DLD1 (cell line): ENCODE data around the gene THOC2.
"Not testable (repeated sequence)": the region's sequence is repeated elsewhere in the genome, so short reads cannot be mapped to it uniquely, and the experiment has no call there.

Source experiments
- in situ Hi-C: cut with HindIII; loops from 2 replicates; pipeline ENCODE4 v1.10.0; 2017; ENCODE audit warnings: low sequenced_read_pairs

THOC2 gene, protein sequence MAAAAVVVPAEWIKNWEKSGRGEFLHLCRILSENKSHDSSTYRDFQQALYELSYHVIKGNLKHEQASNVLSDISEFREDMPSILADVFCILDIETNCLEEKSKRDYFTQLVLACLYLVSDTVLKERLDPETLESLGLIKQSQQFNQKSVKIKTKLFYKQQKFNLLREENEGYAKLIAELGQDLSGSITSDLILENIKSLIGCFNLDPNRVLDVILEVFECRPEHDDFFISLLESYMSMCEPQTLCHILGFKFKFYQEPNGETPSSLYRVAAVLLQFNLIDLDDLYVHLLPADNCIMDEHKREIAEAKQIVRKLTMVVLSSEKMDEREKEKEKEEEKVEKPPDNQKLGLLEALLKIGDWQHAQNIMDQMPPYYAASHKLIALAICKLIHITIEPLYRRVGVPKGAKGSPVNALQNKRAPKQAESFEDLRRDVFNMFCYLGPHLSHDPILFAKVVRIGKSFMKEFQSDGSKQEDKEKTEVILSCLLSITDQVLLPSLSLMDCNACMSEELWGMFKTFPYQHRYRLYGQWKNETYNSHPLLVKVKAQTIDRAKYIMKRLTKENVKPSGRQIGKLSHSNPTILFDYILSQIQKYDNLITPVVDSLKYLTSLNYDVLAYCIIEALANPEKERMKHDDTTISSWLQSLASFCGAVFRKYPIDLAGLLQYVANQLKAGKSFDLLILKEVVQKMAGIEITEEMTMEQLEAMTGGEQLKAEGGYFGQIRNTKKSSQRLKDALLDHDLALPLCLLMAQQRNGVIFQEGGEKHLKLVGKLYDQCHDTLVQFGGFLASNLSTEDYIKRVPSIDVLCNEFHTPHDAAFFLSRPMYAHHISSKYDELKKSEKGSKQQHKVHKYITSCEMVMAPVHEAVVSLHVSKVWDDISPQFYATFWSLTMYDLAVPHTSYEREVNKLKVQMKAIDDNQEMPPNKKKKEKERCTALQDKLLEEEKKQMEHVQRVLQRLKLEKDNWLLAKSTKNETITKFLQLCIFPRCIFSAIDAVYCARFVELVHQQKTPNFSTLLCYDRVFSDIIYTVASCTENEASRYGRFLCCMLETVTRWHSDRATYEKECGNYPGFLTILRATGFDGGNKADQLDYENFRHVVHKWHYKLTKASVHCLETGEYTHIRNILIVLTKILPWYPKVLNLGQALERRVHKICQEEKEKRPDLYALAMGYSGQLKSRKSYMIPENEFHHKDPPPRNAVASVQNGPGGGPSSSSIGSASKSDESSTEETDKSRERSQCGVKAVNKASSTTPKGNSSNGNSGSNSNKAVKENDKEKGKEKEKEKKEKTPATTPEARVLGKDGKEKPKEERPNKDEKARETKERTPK (N-terminal part only)

DNA sequence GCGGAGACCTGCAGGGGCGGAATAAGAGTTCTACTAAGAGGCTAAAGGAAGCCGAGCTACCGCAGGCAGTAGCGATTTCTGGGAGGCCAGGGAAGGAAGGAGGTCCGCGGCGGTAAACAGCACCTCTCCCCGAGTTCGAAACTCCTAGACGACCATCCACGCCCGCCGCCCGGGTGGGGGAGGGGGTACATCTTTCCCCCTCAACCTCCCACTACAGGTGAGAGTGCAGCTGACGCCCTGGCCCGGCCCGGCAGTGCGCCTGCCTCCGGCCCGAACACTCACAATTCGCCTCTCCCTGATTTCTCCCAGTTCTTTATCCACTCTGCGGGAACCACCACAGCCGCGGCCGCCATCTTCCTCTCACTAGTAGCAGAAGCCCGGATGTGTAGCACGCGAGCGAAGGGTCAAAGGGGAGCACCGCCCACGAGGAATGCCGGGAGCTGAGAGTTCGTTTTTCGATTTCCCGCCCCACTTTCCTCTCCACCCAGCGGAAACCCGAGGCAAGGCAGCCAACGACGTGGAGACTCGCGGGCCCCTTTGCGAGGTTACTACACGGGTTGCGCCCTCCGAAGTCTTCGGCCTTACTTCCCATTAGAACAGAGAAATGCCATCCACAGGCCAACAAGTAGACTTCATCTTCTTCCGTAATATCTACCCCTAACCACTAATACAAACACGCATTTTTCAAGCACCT lies at the start of gene THOC2:
Gene THOC2 (minus strand): TSS at position 383 of the 694 bp plus-strand sequence. CDS start 30 bp downstream, at position 353.
- in situ Hi-C loops = no loop called here

DNA sequence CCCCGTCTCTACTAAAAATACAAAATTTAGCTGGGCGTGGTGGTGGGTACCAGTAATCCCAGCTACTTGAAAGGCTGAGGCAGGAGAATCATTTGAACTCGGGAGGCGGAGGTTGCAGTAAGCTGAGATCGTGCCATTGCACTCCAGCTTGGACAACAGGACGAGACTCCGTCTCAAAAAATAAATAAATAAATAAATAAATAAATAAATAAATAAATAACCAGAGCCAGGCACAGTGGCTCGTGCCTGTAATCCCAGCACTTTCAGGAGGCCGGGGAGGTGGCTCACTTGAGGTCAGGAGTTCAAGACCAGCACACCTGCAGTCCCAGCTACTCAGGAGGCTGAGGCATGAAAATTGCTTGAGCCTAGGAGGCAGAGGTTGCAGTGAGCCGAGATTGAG lies 48.9 kb upstream of the THOC2 start:
- in situ Hi-C loops = not testable (repeated sequence)

DNA sequence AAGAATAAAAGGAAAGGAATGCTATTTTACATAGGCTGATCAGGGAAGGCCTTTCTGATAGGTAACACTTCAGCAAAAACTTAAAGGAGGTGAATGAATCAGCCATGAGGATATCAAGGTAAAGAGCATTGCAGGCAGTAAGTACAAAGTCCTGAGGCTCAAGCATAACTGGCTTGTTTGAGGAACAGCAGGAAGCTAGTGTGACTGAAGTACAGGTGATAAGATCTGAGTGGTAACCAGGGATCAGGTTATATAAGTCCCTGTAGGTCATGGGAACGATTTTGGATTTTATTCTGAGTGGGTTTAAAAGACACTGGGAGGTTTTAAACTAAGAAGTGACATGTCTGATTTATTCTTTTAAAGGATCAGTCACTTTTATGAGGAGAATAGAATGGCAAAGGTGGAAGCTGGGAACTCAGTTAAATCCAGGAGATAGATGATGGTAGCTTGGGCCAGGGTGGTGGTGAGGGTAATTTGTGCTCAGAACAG lies 47.1 kb upstream of the THOC2 start:
- in situ Hi-C loops = no loop called here

DNA sequence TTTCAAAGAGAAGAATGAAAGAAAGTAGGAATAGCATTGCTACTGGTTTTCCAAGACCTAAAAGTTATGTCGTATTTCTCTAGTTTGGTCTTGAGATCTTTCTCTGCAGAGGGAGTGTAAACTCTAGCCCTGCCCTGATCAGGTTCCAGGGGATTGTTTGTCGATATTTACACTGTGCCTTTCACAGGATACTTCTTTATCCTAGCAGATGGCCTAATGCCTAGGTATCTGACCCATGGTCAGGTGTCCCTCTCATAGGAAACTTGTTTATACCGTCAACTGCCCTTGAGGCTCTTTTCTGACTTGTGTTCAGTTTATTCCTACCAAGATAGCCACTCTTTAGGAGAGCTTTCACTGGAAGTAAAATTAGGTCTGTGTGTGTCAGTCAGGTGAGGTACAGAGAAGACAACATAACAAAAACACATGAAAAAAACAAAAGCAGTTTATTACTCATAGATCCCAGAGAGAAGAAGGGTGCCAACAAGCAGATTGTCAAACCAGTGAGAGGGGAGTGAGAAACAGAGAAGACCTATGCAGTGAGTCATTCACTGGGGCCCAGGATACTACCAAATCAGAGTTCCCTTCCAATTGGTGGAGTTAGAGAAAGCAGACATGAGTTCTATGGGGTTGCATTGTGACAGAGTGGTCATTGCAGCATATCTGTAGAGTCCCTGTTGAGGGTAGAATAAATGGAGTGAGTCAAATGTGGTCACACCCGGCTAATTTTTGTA lies 40.6 kb upstream of the THOC2 start:
- in situ Hi-C loops = no loop called here

DNA sequence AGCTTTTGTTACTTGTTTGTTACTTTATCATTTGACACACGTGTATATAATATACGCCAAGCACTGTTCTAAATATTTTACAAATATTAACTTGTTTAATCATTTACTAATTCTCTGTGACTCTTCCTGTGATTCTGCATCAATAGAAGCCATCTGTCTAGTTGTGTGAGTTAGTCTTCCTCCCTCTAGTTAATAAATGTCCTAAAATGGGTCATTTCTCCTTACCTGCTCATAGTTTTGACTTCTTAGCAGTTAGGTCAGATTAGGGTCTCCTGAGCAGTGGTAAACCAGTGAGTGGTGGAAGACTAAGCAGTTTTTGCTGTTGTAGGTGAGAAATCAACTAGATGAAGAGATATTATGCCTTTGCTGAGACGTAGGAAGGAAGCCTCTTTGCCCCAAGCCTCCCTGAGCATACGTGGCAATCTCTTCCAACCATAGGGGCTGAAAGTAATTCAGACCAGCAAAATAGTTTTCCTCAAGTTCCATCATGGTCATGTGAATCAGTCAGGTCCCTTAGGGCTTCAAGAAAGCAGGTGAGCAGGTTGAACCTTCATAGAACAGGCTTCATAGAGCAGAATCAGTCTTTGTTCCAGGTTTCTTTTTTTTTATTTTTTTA lies 38.7 kb upstream of the THOC2 start:
- in situ Hi-C loops = no loop called here

DNA sequence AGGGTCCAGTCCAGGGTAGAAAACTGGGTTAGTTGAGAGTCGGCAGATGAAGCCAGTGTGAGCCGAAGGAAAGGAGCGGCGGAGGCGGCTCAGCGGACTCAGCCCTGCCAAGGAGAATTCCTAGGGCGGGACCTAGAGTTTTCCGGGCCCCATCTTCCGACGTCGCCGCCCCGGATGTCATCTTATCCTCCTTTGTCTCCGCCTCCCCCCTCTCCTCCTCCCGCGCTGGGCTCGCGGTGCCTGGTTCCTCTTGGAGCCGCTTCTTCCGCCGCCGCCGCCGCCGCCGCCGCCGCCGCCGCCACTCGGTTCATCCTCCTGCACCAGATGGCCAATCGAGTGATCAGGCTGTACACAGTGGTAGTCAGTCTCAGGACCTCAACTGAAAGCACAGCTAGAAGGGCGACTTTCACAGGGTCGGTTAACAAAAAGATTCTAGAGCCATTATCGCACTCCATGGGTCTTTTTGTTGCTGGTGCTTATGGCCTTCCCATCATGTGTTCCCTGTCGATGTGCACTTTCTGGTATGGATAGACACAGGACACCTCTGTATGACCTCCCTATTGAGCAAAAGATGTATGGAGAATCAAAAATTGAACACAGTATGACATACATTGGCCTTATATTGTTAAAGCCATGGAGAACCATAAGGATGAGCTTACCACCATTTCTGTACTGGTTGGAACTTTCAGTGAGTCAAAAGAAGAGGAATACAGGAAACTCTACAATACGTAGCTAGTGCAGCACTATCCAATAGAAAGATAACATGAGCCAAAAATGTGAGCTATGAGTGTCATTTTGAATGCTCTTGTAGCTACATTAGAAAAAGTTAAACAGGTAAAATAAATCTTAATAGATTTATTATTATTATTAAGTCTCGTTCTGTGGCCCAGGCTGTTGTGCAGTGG lies 32.4 kb upstream of the THOC2 start:
- in situ Hi-C loops = no loop called here

DNA sequence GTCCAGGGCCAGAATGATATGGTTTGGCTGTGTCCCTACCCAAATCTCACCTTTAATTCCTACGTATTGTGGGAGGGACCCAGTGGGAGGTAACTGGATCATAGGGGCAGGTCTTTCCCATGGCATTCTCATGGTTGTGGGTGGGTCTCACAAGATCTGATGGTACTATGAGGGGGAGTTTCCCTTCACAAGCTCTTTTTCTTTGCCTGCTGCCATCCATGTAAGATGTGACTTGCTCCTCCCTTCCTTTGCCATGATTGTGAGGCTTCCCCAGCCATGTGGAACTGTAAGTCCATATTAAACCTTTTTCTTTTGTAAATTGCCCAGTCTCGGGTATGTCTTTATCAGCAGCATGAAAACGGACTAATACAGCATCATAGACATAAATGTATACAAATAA lies 27.0 kb upstream of the THOC2 start:
- in situ Hi-C loops = not testable (repeated sequence)

DNA sequence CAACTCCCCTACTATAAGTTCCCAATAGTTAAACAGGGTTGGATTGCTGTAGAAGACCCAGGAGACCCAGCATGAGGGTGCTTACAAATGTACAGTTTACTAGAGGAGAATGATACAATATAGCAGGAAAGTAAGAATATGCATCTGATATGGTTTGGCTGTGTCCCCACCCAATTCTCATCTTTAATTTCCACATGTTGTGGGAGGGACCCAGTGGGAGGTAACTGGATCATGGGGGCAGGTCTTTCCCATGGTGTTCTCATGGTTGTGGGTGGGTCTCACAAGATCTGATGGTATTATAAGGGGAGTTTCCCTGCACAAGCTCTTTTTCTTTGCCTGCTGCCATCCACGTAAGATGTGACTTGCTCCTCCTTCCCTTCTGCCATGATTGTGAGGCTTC lies 24.9 kb upstream of the THOC2 start:
- in situ Hi-C loops = not testable (repeated sequence)

DNA sequence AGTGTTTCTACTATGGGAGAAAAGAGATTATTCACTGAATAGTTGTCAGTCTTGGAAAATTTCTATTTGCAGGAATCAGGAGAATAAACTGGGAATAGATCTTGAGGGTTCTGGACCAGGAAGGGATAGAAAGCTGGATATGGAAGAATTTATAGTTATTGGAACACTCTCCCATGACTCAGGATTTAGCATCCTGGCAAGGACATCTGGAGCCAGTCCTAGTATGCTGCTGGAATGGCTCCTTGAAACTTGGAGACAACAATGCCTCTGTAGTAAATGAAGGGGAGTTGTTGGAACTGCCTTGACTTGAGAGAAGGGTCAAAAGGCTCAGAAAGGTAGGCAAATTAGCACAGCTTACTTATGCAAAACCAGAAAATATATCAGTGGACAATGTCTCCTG lies 23.5 kb upstream of the THOC2 start:
- in situ Hi-C loops = no loop called here

DNA sequence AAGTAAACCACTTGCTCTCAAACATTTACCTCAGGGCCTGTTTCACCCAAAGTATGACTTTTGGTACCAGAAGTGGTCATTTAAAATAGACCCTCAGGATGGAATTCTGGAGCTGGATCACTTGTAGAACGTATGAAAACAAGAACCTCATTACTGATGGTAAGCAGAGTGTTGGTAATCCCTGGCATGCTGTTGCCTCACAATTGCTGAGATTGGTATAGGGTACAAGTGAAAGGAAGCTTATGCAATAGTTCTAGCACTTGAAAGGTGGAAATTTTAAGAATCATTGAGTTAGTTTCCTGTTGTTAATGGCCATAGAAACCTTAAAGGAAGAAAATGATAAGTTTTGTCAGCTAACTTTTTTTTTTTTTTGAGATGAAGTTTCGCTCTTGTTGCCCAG lies 22.3 kb upstream of the THOC2 start:
- in situ Hi-C loops = no loop called here

DNA sequence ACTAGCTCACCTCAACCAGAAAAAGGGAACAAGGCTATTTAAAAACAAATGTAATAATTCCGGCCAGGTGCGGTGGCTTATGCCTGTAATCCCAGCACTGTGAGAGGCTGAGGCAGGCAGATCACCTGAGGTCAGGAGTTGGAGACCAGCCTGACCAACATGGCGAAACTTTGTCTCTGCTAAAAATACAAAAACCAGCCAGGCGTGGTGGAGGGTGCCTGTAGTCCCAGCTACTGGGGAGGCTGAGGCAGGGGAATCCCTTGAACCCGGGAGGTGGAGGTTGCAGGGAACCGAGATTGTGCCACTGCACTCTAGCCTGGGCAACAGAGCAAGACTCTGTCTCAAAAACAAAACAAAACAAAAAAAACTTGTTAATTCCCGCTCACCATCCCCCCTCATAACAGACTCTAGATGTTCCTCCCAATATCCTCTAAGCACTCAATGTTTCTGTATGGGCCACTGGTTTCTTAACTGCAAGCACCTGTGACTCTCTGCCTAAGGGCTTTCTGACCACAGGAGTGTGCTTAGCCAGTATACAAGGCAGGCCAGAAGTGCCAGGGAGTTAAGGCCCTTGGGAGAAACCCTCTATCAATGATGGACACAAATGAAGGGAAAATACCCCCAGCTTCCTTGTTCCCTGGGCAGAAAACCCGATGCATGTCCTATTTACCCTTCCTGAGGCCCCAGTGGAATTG lies 21.0 kb upstream of the THOC2 start:
- in situ Hi-C loops = no loop called here

DNA sequence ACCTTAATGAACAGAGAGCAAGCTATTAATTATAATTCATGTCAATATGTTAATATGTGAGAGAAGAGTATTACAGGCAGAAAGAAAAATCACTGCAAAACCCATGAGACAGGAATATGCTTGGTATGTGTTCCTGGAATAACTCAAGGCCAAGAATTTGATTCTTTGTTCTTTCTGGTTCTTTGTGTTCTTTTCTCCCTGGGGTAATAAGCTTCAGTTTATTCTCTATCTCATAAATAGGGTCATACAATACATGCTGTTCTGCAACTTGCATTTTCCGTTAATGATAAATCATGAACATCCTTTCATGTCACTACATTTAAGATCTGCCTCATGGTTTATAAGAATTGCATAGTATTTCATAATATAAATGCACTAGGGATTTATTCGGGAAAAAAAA lies 16.8 kb upstream of the THOC2 start:
- in situ Hi-C loops = no loop called here

DNA sequence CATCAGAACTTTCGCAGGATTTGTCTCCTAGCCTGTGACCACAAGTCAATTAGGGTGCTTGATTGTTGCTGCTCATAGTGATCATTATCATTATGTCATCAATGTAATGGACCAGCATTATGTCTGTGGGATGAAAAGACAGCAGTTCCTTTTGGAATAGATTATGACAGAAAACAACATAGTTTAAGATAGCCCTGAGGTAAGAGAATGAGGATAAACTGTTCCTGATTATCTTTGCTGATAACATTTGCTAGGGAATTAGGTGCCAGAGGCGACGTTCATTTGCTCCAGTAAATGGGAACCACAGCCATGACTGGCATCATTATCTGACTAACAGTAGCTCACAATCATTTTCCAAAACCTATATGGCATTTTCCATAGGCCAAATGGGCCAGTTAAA lies 12.7 kb upstream of the THOC2 start:
- in situ Hi-C loops = no loop called here

DNA sequence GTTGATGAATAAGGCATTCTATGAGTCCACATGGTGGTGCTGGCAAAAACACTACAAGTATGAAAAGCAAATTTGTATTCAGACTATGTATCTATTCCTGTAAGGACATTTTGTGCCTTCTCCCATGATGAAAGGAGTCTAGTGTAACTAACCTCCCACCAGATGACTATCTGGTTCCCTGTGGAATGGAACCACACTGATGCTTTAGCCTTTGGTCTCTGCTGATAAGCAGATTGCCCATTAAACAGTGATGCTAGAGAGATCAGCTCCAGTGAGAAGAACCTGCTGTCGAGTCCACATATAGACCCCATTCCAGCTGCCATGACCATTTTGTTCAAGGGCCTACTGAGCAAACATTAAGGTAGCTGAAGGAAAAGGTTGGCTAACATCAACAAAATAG lies 10.5 kb upstream of the THOC2 start:
- in situ Hi-C loops = no loop called here

DNA sequence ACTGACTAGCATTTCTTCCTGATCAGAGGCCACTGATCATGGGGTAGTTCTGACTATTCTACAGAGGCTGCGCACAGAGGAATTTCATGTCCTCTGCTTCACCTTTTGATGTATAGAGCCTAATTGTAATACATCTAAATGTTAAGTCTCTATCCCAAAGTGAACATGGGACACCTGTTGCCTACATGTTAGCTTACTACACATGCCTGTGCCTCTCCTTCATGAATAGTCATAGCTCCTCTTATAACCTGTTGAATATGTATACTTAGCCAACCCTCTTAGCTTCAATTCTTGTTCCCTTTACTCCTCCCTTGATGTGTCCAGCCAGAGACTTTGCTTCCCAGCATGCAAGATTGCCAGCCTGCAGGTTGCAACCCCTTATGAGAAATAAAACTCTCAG lies 9.6 kb upstream of the THOC2 start:
- in situ Hi-C loops = no loop called here

DNA sequence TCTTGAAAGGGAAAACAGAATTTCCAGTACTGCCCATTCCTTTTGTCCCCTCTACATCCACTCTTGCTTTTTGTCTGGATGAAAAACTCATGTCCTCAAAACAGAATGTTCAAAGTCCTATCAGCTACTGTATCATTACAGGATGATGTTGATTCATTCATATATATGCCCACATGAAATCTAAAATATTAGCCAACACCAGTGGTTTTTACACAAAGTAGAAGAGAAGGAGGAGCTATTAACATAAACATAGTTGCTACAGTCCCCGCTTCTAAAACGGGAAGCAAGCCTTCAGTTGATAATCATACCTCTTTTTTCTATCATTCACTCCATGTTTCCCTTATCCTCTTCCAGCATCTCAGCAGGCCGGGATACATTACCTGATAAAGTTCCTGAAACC lies 7.7 kb upstream of the THOC2 start:
- in situ Hi-C loops = no loop called here

DNA sequence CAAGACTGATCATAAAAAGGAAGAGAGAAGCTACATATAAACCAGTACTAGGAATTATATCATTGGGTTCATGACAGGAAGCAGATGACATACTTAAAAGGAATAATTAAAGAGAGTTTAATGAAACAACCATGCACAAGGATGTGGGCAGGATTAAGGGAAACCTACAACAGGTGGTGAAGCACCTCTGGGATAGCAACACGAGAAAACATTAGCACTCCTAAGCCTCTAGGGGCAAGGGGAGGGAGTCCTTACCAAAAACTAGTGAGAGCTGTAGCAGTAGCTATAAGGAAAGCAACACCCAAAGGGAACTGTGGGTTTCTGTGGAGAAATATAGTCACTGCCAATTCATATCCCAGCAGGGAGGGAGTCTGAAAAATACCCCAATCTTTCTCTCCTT lies 7.2 kb upstream of the THOC2 start:
- in situ Hi-C loops = no loop called here

DNA sequence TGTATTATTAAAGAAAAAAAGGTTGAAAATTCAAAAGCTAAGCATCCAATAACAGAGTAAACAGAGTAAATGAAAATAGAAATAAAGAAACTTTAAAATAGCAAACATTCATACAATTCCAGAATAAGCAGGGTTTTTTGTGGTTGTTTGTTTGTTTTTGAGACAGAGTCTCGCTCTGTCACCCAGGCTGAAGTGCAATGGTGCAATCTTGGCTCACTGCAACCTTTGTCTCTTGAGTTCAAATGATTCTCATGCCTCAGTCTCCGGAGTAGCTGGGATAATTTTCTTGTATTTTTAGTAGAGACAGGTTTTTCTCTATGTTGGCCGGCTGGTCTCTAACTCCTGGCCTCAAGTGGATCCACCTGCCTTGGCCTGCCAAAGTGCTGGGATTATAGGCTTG lies 6.6 kb upstream of the THOC2 start:
- in situ Hi-C loops = no loop called here
